Astrocyte of the cerebellum (primary cell): ENCODE results near the gene ADAM22.

Experiments used
- DNase-seq: peaks from one replicate; pipeline ENCODE4 v3.0.0-alpha.2; 2011; ENCODE audit warnings: low read depth
- H3K4me3 ChIP-seq: 2 replicates; pipeline ENCODE4 v1.5.1; 2011; ENCODE audit warnings: mild to moderate bottlenecking, low read depth, low read length, moderate library complexity
- in situ Hi-C: cut with HindIII; loops from 2 replicates; pipeline ENCODE4 v1.10.0; 2017; ENCODE audit warnings: low sequenced_read_pairs
- TF ChIP-seq, protein P1 (sequence below): IDR thresholded peaks from 2 replicates; pipeline ENCODE4 v1.5.1; 2012; ENCODE audit warnings: low read length, low read depth, moderate library complexity, mild to moderate bottlenecking; ENCODE audit errors: missing control alignments

The ADAM22 gene

DNA sequence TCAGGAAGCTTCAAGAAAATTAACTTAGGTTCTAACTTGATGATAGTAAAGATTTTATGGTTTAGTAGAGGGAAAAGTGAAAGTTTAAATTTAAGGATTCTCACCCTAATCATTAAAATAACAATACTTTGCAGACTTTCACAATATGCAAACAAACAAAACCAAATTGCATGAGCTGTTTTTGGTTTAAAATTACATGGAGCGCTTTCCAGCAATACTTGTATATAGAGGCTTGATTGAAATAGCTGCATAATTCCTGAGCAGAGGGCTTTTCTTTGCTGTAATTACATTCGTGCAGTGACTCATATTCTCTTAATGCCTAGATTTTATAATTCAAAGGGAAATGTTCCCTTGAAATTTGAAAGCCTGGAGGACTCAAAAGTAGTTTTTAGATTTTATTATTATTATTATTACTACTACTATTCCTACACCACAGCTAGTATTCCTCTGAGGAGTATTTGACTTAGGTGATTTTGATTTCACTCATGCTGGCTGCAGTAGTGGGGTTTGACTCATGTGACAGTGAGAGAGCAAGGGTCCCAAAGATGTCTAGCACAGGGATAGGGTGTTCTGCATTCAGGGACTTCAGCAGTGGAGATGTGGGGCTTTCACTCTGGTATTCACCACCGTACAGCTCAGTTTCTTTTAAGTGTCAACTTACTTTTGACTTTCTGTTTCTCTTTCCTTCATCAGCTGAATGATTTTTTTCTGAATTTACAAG lies 138.1 kb downstream of the ADAM22 start:
- DNase-seq, result no peak
- TF ChIP-seq, protein P1, sequence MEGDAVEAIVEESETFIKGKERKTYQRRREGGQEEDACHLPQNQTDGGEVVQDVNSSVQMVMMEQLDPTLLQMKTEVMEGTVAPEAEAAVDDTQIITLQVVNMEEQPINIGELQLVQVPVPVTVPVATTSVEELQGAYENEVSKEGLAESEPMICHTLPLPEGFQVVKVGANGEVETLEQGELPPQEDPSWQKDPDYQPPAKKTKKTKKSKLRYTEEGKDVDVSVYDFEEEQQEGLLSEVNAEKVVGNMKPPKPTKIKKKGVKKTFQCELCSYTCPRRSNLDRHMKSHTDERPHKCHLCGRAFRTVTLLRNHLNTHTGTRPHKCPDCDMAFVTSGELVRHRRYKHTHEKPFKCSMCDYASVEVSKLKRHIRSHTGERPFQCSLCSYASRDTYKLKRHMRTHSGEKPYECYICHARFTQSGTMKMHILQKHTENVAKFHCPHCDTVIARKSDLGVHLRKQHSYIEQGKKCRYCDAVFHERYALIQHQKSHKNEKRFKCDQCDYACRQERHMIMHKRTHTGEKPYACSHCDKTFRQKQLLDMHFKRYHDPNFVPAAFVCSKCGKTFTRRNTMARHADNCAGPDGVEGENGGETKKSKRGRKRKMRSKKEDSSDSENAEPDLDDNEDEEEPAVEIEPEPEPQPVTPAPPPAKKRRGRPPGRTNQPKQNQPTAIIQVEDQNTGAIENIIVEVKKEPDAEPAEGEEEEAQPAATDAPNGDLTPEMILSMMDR, result no peak
- H3K4me3 ChIP-seq, result no peak overlapping the region
- in situ Hi-C loops, result no loop called here

DNA sequence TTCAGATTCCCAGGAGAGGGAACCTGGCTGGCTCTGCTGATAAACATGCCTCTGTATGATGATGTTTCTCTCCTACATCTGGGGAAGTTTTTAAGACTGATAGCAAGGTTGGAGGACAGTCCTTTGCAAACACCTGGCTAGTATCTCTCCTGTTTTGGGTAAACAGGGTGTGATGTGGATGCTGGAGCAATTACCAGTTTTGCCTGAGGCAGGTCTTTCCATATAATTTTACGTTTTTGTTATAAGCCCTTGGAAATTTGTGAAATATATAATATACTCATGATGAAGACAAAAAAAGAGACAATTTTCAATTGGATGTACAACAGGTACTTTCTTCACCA lies 138.6 kb downstream of the ADAM22 start:
- no peak for DNase-seq
- no peak overlapping the region for H3K4me3 ChIP-seq
- in situ Hi-C loops, result no loop called here
- TF ChIP-seq, protein P1, result no peak

DNA sequence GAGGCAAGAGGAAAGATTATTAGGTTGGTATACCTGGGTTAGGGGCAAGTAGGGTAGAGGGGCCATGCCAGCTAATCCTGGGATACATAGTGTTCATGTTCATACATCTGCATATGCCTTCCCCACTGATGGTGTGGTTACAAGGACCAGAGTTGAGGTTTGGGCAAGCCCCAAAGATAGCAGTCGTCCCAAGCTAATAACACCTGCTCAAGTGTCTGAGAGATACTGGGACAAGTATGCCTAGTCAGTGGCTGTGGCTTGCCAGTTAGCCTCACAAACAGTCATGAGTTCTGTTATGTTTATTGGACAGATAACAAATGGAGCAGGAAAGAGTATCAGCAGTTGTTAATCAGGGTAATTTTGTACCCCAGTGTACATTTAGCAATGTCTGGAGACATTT lies 139.6 kb downstream of the ADAM22 start:
- H3K4me3 ChIP-seq, result no peak overlapping the region
- no peak for DNase-seq
- TF ChIP-seq, protein P1, result no peak
- in situ Hi-C loops, result no loop called here

DNA sequence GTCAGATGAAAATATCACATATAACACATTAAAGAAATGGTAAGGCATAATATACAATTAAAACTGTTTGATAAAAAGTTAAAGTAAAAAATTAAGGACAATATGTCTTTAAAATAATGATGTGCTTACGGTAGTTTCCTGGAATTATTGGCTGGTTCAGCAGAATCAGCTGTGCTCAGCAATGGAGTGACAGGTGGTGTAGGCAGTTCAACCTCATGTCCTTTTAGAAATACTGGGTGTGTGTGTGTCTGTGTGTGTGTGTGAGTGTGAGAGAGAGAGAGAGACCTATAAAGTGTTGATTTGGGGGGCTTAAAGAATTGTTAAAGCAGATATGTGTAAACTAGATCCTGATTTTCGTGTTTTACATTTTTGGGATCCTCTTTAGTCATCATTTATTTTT lies 141.2 kb downstream of the ADAM22 start:
- no peak for DNase-seq
- in situ Hi-C loops, result no loop called here
- no peak overlapping the region for H3K4me3 ChIP-seq
- TF ChIP-seq, protein P1, result no peak

DNA sequence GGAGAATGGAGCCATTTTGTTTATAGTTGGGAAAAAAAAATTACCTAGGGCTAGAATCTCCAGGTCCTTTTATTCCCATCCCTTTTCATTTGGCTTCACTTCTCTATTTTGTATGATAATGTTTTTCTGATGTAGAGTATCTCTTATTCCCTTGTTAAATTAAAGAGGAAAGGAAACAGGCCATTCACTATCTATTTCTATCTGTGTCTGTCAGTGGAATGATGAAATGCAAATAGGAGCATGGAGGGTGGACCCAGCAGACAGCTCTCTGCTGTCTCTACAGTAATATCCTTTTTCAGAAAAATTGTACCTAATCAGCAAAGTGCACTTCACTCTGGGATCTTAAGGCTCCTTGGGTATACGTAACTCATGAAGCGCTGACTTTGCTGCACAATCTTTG lies 149.8 kb downstream of the ADAM22 start:
- H3K4me3 ChIP-seq, result no peak overlapping the region
- in situ Hi-C loops, result no loop called here
- TF ChIP-seq, protein P1, result no peak
- no peak for DNase-seq

DNA sequence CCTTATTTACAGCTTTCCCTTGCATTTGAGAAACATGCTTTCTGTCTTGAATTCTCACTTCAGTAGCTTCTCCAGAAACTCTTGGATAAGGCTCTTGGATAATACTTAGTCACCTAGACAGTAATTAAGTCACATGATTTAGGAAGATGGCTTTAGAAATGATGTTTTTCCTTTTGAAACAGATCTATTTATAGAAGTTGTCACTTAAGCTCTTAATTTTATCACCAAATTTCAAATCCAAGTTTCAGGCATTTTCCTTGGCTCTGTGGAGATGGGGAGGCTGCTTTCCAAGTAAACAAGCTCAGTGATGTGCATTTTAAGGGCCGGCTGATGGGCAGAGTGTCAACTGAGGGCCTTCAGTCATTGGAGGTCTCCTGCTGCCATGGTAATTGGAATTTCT lies 155.5 kb downstream of the ADAM22 start:
- no peak overlapping the region for H3K4me3 ChIP-seq
- in situ Hi-C loops, result no loop called here
- TF ChIP-seq, protein P1, result no peak
- no peak for DNase-seq

DNA sequence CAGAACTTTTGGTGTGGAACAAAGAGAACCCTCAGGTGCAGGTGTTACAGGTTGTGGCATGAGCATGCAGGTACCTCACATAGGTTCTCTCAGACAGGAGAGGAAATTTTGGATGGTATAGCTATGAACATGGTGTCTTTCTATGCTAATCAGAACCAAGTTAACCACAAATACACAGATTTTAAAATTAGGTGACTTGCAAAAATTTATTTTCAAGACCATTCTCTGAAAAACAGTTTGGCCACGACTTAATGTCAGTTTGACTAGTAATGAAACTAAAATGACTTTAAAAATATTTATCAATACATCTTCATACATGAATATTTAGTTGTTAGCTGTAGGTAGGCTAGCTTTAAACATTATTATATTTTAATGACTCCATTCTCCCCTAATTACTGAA lies 156.2 kb downstream of the ADAM22 start:
- DNase-seq, result no peak
- in situ Hi-C loops, result loop anchor here (5.0 kb wide), 1 partner anchor 33 kb away; no protein-coding TSS in a partner anchor
- TF ChIP-seq, protein P1, result no peak
- H3K4me3 ChIP-seq, result no peak overlapping the region
